T-cell (primary cell): Measurements from ENCODE around the gene LINC01488. TPM values are rescaled to one million over a fixed set of nuclear protein-coding genes. Genes with fewer than 3 reads are reported as not detected.

Experiments used
- ATAC-seq, 4 experiments: fragments of 200-7000 bp in 3 of 4; fragments of 150-1000 bp in 1 of 4; cut with Tn5 transposase; replicated peaks in 1 of 4; 1 replicate in 3 of 4; 2 replicates in 1 of 4; pipeline ENCODE4 v1.10.0; 2021; ENCODE audit warnings: moderate library complexity in 3 of 4, mild to moderate bottlenecking in 2 of 4, moderate number of reproducible peaks in 1 of 4
- CTCF ChIA-PET, 2 donors: fragments of 300-600 bp; sonication (Branson Sonifier 250); formaldehyde crosslinking; loops; one replicate each; lab custom pipeline; 2022; ENCODE audit warnings: antibody characterized with exemption in 2 of 2; lab: Charles Lee
- POLR2A ChIA-PET, 2 donors: fragments of 300-600 bp; sonication (Branson Sonifier 250); formaldehyde crosslinking; loops; one replicate each; lab custom pipeline; 2022; ENCODE audit warnings: antibody characterized with exemption in 2 of 2; lab: Charles Lee
- DNase-seq, 35 experiments: peaks; one replicate each; pipeline versions ENCODE4 v3.0.0 to v3.0.0-alpha.2; 2013 to 2023
- H3K27ac ChIP-seq: one replicate; pipeline ENCODE4 v1.5.1; 2013; ENCODE audit warnings: low read length
- H3K27me3 ChIP-seq, 2 experiments: replicated peaks in 1 of 2; 1 replicate in 1 of 2; 2 replicates in 1 of 2; pipeline versions ENCODE4 v1.6.1 to v1.7.0; 2013; ENCODE audit warnings: low read length in 1 of 2, mixed read lengths in 1 of 2; ENCODE audit not compliant: control insufficient read depth in 2 of 2, insufficient read depth in 2 of 2; ENCODE audit errors: extremely low read depth in 1 of 2
- H3K36me3 ChIP-seq, 2 donors: 1 replicate in 1 of 2; 2 replicates in 1 of 2; pipeline versions ENCODE4 v1.6.1 to v1.7.0; 2013; ENCODE audit warnings: low read length in 1 of 2; ENCODE audit not compliant: control insufficient read depth in 2 of 2, insufficient read depth in 1 of 2; ENCODE audit errors: extremely low read depth in 1 of 2
- H3K4me1 ChIP-seq, 2 experiments: 1 replicate in 1 of 2; 2 replicates in 1 of 2; pipeline versions ENCODE4 v1.6.1 to v1.7.0; 2013; ENCODE audit warnings: low read length in 2 of 2, mixed read lengths in 1 of 2; ENCODE audit not compliant: insufficient read depth in 2 of 2, control insufficient read depth in 1 of 2; ENCODE audit errors: extremely low read depth in 1 of 2
- H3K4me3 ChIP-seq, 2 donors: 1 replicate in 1 of 2; 2 replicates in 1 of 2; pipeline versions ENCODE4 v1.5.1 to v1.7.0; 2013; ENCODE audit warnings: mild to moderate bottlenecking in 2 of 2, low read length in 1 of 2, moderate library complexity in 1 of 2; ENCODE audit not compliant: control insufficient read depth in 1 of 2; ENCODE audit errors: extremely low read depth in 1 of 2
- H3K9me3 ChIP-seq: 2 replicates; pipeline ENCODE4 v1.7.0; 2013
- H3K27ac Mint-ChIP-seq, 2 donors: one replicate each; pipeline ENCODE4 v1.8.0; 2020 to 2021; ENCODE audit warnings: mild to moderate bottlenecking in 2 of 2, mixed read lengths in 2 of 2
- H3K27me3 Mint-ChIP-seq, 2 donors: one replicate each; pipeline ENCODE4 v1.8.0; 2021 to 2022; ENCODE audit warnings: mixed read lengths in 2 of 2
- H3K36me3 Mint-ChIP-seq: one replicate; pipeline ENCODE4 v1.8.0; 2021; ENCODE audit warnings: mixed read lengths
- H3K4me1 Mint-ChIP-seq, 3 donors: one replicate each; pipeline ENCODE4 v1.8.0; 2020 to 2022; ENCODE audit warnings: mixed read lengths in 3 of 3, mild to moderate bottlenecking in 1 of 3
- H3K4me3 Mint-ChIP-seq, 3 donors: one replicate each; pipeline ENCODE4 v1.8.0; 2020 to 2022; ENCODE audit warnings: mild to moderate bottlenecking in 3 of 3, mixed read lengths in 3 of 3, moderate library complexity in 3 of 3
- H3K9me3 Mint-ChIP-seq, 3 donors: one replicate each; pipeline ENCODE4 v1.8.0; 2020 to 2022; ENCODE audit warnings: mixed read lengths in 3 of 3
- WGBS: methylation state at CpG from one replicate; pipeline ENCODE4 v1.1.5; 2013; ENCODE audit warnings: missing lambda C conversion rate; ENCODE audit not compliant: insufficient coverage; 5-methylcytosine and 5-hydroxymethylcytosine counted together
- total RNA-seq, 35 experiments: library from RNA in 6 of 35; stranded (reverse) in 6 of 35; fragments of 120-200 nt in 1 of 35; gene quantifications; one replicate each; pipeline versions ENCODE4 v1.2.1 to v1.2.4 and lab custom pipeline; 2013 to 2026

The LINC01488 gene
- total RNA-seq, 5 donors from 2014 or later (not counting 1 experiment from before 2014, with no cell fraction given): not detected

DNA sequence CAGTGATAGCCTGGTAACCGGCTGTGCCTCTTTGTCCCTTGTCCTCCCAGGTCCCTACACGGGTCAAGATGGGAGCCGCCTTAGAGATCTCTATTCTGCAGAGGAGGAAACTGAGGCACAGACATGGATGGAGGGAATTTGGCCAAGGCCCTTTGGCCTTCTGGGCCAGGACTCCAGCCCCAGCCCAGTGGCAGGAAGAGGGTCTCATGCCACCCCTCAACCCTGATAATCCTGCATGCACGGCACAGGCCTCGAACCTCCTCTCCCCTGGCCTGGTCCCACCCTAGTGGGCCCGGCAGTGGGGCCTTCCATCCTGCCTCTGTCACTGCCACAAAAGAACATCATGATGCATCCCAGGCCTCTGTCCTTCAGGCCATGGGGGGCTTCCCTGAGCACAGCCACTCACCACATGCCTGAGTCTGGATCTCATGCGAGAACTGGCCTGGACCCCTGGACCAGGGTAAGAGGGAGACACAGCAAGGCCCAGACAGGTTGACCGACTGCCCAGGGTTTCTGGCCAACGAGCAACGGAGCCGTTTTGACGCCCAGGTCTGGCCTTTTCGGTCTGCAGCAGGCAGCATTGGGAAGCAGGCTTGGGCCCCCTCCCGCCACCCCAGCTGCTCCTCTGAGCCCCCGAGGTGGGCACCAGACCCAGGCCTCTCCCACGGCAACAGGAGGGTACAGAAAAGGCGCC, 6.5 kb downstream of the LINC01488 start:
- H3K4me3 ChIP-seq: no peak overlapping the region
- H3K27ac Mint-ChIP-seq: no peak overlapping the region
- no peak overlapping the region for H3K27ac ChIP-seq
- no peaks in the 10 kb centered on the region for H3K4me1 ChIP-seq
- ChIA-PET POLR2A (no interaction called here), CTCF (no interaction called here)
- WGBS: 92% methylated on average over 16 of the region's 17 CpGs
- peaks cover 6% of the 10 kb centered on the region in 2 donors for H3K27me3 Mint-ChIP-seq
- H3K4me1 Mint-ChIP-seq: no peaks in the 10 kb centered on the region
- ATAC-seq: no peak
- no peaks in the 10 kb centered on the region for H3K36me3 Mint-ChIP-seq
- no peaks in the 10 kb centered on the region for H3K9me3 ChIP-seq
- DNase-seq: no peak
- H3K4me3 Mint-ChIP-seq: no peak overlapping the region
- peaks cover 0 to 36% of the 10 kb centered on the region in 2 experiments for H3K27me3 ChIP-seq
- no peaks in the 10 kb centered on the region for H3K36me3 ChIP-seq
- no peaks in the 10 kb centered on the region for H3K9me3 Mint-ChIP-seq

DNA sequence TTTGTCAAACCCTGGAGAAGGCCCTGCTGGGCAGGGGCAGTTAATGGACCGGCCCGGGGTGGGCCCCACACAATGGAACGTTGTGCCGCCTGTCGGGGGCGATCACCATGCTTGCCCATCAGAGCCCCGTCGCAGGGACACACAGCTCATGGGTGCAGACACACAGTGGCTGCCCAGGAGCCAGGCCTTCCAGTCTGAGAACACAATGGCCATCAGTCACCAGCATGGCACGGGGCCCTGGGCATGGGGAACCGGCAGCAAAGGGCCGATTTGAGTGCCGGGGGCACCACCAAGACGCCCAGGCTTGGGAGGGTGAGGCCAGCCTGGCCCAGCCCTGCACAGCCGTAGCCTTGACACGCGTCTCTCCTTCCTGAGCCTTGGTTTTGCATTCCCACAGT, 7.1 kb downstream of the LINC01488 start:
- ATAC-seq (no peak), DNase-seq (no peak)
- Mint-ChIP-seq H3K27me3 (peaks cover 6 to 7% of the 10 kb centered on the region in 2 donors), H3K9me3 (no peaks in the 10 kb centered on the region), H3K4me3 (no peak overlapping the region), H3K27ac (no peak overlapping the region), H3K36me3 (no peaks in the 10 kb centered on the region), H3K4me1 (no peaks in the 10 kb centered on the region)
- no peak overlapping the region for H3K27ac ChIP-seq
- no peaks in the 10 kb centered on the region for H3K4me1 ChIP-seq
- H3K9me3 ChIP-seq: no peaks in the 10 kb centered on the region
- H3K36me3 ChIP-seq: no peaks in the 10 kb centered on the region
- CTCF ChIA-PET: no interaction called here
- 87% methylated on average over 9 of the region's 16 CpGs for WGBS
- H3K27me3 ChIP-seq: peaks cover 0 to 34% of the 10 kb centered on the region in 2 experiments
- H3K4me3 ChIP-seq: no peak overlapping the region
- POLR2A ChIA-PET: no interaction called here

DNA sequence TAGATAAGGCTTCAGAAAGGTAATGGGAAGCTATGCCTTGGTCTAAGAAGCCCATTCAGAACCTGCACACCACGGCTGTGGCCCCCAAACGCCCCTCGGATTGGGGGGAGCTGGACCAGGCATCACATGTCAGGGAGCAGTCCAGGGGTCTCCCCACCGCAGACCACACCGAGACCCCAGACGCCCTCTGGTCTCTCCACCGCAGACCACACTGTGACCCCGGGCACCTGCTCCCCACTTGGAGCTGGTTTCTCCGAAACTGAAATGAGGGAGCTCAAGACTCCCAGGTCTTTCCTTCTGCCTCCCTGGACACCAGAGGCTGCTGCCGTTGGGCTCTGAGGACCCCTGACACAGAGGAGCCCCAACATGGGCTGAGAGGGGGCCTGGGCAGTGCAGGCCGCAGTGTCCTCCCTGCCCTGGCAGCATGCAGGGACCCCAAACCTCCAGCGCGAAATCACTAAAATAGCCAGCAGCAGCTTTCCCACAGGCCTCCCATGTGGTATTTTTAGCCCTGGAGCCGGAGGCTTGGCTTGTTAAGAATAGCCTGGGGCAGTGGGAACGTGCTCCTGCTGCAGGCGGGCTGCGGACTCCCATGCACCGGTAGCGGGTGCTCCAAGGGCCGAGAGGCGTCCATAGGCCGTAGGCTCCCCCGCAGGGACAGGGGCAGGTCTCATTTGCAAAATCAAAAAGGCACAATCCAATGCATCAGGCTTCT, 7.7 kb downstream of the LINC01488 start:
- ATAC-seq (no peak), DNase-seq (no peak)
- Histone ChIP-seq H3K27me3 (peaks cover 0 to 28% of the 10 kb centered on the region in 2 experiments), H3K4me3 (no peak overlapping the region), H3K4me1 (no peaks in the 10 kb centered on the region), H3K9me3 (no peaks in the 10 kb centered on the region), H3K27ac (no peak overlapping the region), H3K36me3 (no peaks in the 10 kb centered on the region)
- no peak overlapping the region for H3K4me3 Mint-ChIP-seq
- ChIA-PET POLR2A (no interaction called here), CTCF (no interaction called here)
- H3K4me1 Mint-ChIP-seq: no peaks in the 10 kb centered on the region
- H3K27me3 Mint-ChIP-seq: peaks cover 6 to 10% of the 10 kb centered on the region in 2 donors
- no peak overlapping the region for H3K27ac Mint-ChIP-seq
- no peaks in the 10 kb centered on the region for H3K9me3 Mint-ChIP-seq
- WGBS: 84% methylated on average over 21 of the region's 23 CpGs
- no peaks in the 10 kb centered on the region for H3K36me3 Mint-ChIP-seq

DNA sequence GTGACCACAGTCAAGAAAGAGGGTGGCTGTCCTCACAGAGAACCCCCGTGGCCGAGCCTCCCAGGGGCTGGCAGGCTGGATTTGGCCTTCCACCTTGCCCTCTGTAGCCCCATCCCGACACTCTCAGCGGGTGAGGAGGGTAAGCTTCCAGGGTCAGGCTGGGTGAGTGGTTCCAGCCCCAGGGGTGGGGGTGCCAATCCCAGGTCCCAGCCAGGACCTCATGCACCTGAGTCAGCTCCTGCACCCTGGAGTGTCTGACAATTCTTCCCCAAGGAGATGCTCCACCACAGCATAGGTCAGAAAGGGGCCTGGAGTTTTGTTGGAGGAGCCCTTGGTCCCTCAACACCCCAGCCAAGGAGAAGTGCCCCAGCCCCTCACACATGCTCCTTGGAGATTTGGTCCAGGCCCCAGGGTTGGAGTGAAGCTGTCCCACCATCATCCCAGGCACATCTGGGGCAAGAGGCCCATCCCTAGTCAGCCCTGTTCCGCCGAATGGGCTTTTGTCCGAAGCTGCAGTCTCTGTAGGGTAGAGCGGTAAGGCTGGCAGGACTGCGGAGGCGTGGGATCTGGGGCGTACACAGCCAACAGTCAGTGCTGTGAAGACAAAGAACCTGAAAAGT, 8.4 kb downstream of the LINC01488 start:
- POLR2A ChIA-PET: no interaction called here
- H3K27me3 ChIP-seq: peaks cover 0 to 28% of the 10 kb centered on the region in 2 experiments
- ATAC-seq (no peak), DNase-seq (no peak)
- CTCF ChIA-PET: no interaction called here
- H3K27ac Mint-ChIP-seq: no peak overlapping the region
- H3K4me1 Mint-ChIP-seq: no peaks in the 10 kb centered on the region
- H3K4me1 ChIP-seq: no peaks in the 10 kb centered on the region
- H3K27me3 Mint-ChIP-seq: peaks cover 6 to 15% of the 10 kb centered on the region in 2 donors
- H3K27ac ChIP-seq: no peak overlapping the region
- H3K9me3 ChIP-seq: no peaks in the 10 kb centered on the region
- H3K9me3 Mint-ChIP-seq: no peaks in the 10 kb centered on the region
- no peaks in the 10 kb centered on the region for H3K36me3 Mint-ChIP-seq
- no peak overlapping the region for H3K4me3 Mint-ChIP-seq
- H3K36me3 ChIP-seq: no peaks in the 10 kb centered on the region
- H3K4me3 ChIP-seq: no peak overlapping the region
- 91% methylated on average over 10 of the region's 11 CpGs for WGBS

DNA sequence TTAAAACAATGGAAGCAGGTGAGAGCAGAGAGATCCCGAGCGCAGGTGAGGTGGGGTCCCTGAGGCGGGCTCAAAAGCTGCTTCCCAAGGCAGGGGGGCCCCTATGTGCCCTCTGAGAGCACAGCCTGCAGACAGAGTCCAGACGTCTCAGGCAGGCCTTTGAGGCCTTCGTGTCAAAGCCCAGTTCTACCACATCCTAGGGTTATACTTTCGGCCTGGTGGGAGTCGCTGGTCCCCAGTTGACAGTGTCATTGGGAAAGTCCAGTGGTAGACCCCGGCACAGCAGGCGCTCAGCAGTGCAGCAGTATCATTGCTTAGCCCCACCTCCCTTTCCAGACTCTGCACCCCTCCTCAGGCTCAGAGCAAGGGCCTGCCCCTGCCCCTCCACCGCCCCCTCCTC, 9.1 kb downstream of the LINC01488 start:
- CTCF ChIA-PET: no interaction called here
- Mint-ChIP-seq H3K27me3 (peaks cover 6 to 18% of the 10 kb centered on the region in 2 donors), H3K27ac (no peak overlapping the region), H3K4me1 (no peaks in the 10 kb centered on the region), H3K9me3 (no peaks in the 10 kb centered on the region), H3K4me3 (no peak overlapping the region), H3K36me3 (no peaks in the 10 kb centered on the region)
- H3K9me3 ChIP-seq: no peaks in the 10 kb centered on the region
- ATAC-seq (no peak), DNase-seq (no peak)
- H3K27ac ChIP-seq: no peak overlapping the region
- no peak overlapping the region for H3K4me3 ChIP-seq
- WGBS: 82% methylated on average over 9 of the region's 10 CpGs
- H3K36me3 ChIP-seq: no peaks in the 10 kb centered on the region
- no peaks in the 10 kb centered on the region for H3K4me1 ChIP-seq
- H3K27me3 ChIP-seq: peaks cover 0 to 29% of the 10 kb centered on the region in 2 experiments
- POLR2A ChIA-PET: no interaction called here

DNA sequence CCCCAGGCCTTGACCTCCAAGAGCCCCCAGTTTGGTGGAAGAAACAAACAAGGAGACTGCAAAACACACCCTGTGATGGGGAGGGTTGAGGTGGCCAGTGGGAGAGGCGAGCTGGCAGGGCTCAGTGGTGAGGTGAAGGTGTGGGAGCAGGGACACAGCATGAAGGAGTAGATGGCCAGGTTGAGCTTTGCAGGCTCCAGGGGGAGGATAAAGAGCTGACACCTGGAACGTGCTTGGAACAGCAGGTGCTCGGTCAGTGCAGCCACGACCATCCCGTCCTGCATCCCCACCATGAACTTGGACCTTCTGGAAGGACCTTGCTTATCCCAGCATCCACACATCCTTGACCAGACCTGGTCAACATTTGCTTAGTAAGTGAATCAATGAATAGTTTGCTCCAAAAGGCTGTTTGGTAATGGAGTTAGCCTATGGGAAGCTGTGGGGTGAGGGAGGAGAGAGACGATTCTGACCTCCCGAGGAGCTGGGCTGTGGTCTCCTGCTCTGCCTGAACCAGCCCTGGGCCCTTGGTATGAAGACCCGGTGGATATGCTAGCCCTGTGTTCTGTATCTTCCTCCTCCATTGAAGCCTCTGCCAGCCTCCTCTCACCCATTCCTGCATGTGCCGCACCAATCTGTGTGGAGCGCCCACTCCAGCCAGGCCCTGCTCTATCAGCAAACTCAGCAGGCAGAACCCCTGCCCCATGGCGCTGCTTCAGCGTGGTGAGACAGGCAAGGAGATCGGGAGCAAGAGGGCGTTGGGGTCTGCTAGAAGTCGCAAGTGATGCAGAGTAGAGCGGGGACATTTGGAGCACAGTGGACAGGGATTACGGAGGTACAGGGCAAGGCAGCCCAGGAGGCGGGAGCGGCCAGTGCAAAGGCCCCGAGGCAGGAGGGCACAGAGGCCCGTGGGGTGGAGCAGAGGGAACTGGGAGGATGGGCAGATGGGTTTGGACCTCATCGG, 9.9 kb downstream of the LINC01488 start:
- Histone ChIP-seq H3K27me3 (peaks cover 0 to 31% of the 10 kb centered on the region in 2 experiments), H3K4me1 (no peaks in the 10 kb centered on the region), H3K27ac (no peak overlapping the region), H3K9me3 (no peaks in the 10 kb centered on the region), H3K36me3 (no peaks in the 10 kb centered on the region), H3K4me3 (no peak overlapping the region)
- no peak overlapping the region for H3K27ac Mint-ChIP-seq
- DNase-seq (no peak), ATAC-seq (no peak)
- H3K4me1 Mint-ChIP-seq: no peaks in the 10 kb centered on the region
- H3K27me3 Mint-ChIP-seq: peaks cover 10 to 22% of the 10 kb centered on the region in 2 donors
- ChIA-PET POLR2A (no interaction called here), CTCF (no interaction called here)
- 87% methylated on average over 16 of the region's 22 CpGs for WGBS
- no peaks in the 10 kb centered on the region for H3K36me3 Mint-ChIP-seq
- H3K4me3 Mint-ChIP-seq: no peak overlapping the region
- H3K9me3 Mint-ChIP-seq: no peaks in the 10 kb centered on the region
